K562 (cell line): Measurements from ENCODE around the gene VDAC1. TPM values are rescaled to one million over a fixed set of nuclear protein-coding genes. Genes with fewer than 3 reads are reported as not detected.

ENCODE experiments used
- CAMTA2 ChIP-seq: fragments of 250-450 bp; sonication (Bioruptor Pico); conservative IDR thresholded peaks from 2 replicates; pipeline ENCODE4 v1.5.1; 2022
- CBX3 ChIP-seq, 2 experiments: IDR thresholded peaks; 1 replicate in 1 of 2; 2 replicates in 1 of 2; pipeline ENCODE4 v1.6.1; 2012; ENCODE audit warnings: inconsistent platforms in 2 of 2, low read length in 2 of 2, borderline replicate concordance in 1 of 2, control low read depth in 1 of 2
- CCAR2 ChIP-seq: fragments of 200-400 bp; formaldehyde crosslinking; IDR thresholded peaks from 2 replicates; pipeline ENCODE4 v1.6.1; 2017; ENCODE audit warnings: mild to moderate bottlenecking, low read depth, low read length
- CHAMP1 ChIP-seq: fragments of 450-650 bp; IDR thresholded peaks from 2 replicates; pipeline ENCODE4 v1.6.1; 2016; ENCODE audit warnings: mild to moderate bottlenecking
- CTCF ChIP-seq, 3 experiments: IDR thresholded peaks in 2 of 3; conservative IDR thresholded peaks in 1 of 3; 2 replicates each; pipeline ENCODE4 v1.5.1; 2011 to 2012; ENCODE audit warnings: low read length in 3 of 3, mild to moderate bottlenecking in 3 of 3, control low read depth in 2 of 3, improper control_type of control experiment in 1 of 3, inconsistent platforms in 1 of 3, low read depth in 1 of 3, mixed read lengths in 1 of 3, moderate library complexity in 1 of 3; ENCODE audit not compliant: insufficient read depth in 2 of 3
- FOXM1 ChIP-seq, 2 experiments: fragments of 450-650 bp in 1 of 2; sonication (generic) in 1 of 2; formaldehyde crosslinking in 1 of 2; IDR thresholded peaks; 2 replicates each; pipeline versions ENCODE4 v1.6.1 to v1.9.0; 2017 to 2022; ENCODE audit warnings: low read depth in 2 of 2, mild to moderate bottlenecking in 2 of 2, missing genetic modification reagents in 1 of 2, moderate library complexity in 1 of 2
- GABPB2 ChIP-seq: fragments of 250-450 bp; sonication (Bioruptor Pico); conservative IDR thresholded peaks from 2 replicates; pipeline ENCODE4 v1.5.1; 2021; ENCODE audit warnings: mild to moderate bottlenecking
- GATA2 ChIP-seq: sonication (generic); formaldehyde crosslinking; IDR thresholded peaks from 2 replicates; pipeline ENCODE4 v1.4.0; 2020; ENCODE audit warnings: mild to moderate bottlenecking, missing genetic modification reagents
- GTF2A2 ChIP-seq: IDR thresholded peaks from 2 replicates; pipeline ENCODE4 v1.6.1; 2016; ENCODE audit warnings: mild to moderate bottlenecking, missing genetic modification characterization, missing compliant biosample characterization
- HES1 ChIP-seq: fragments of 450-650 bp; IDR thresholded peaks from 2 replicates; pipeline ENCODE4 v1.6.1; 2016; ENCODE audit warnings: low read depth, mild to moderate bottlenecking, moderate library complexity
- LARP7 ChIP-seq: fragments of 450-650 bp; IDR thresholded peaks from 2 replicates; pipeline ENCODE4 v1.6.1; 2016
- MBD2 ChIP-seq: sonication (generic); IDR thresholded peaks from 2 replicates; pipeline ENCODE4 v1.6.1; 2016; ENCODE audit warnings: low read depth, borderline replicate concordance
- MTA3 ChIP-seq: fragments of 450-650 bp; formaldehyde crosslinking; IDR thresholded peaks from 2 replicates; pipeline ENCODE4 v1.6.1; 2017; ENCODE audit warnings: mild to moderate bottlenecking, borderline replicate concordance
- OTX1 ChIP-seq: fragments of 450-650 bp; formaldehyde crosslinking; IDR thresholded peaks from 2 replicates; pipeline ENCODE4 v1.4.0; 2022; ENCODE audit warnings: mild to moderate bottlenecking
- RCOR1 ChIP-seq, 2 experiments: IDR thresholded peaks; 2 replicates each; pipeline ENCODE4 v1.6.1; 2012; ENCODE audit warnings: low read depth in 2 of 2, low read length in 2 of 2, borderline replicate concordance in 1 of 2, improper control_type of control experiment in 1 of 2
- RFX7 ChIP-seq: fragments of 250-450 bp; sonication (Bioruptor Pico); IDR thresholded peaks from 2 replicates; pipeline ENCODE4 v1.5.1; 2021; ENCODE audit warnings: mild to moderate bottlenecking
- SREBF2 ChIP-seq: sonication (generic); formaldehyde crosslinking; IDR thresholded peaks from 2 replicates; pipeline ENCODE4 v1.4.0; 2020; ENCODE audit warnings: mild to moderate bottlenecking, missing genetic modification reagents
- TOE1 ChIP-seq, 2 experiments: fragments of 450-650 bp in 1 of 2; sonication (generic) in 1 of 2; formaldehyde crosslinking in 1 of 2; IDR thresholded peaks; 2 replicates each; pipeline versions ENCODE4 v1.7.1 to v1.8.0; 2016 to 2022; ENCODE audit warnings: borderline replicate concordance in 2 of 2, mild to moderate bottlenecking in 2 of 2, antibody characterized with exemption in 1 of 2, inconsistent platforms in 1 of 2, low read depth in 1 of 2, missing genetic modification reagents in 1 of 2, moderate library complexity in 1 of 2
- ZBTB26 ChIP-seq: fragments of 450-650 bp; formaldehyde crosslinking; IDR thresholded peaks from 2 replicates; pipeline ENCODE4 v1.4.0; 2022; ENCODE audit warnings: missing genetic modification characterization
- ZNF212 ChIP-seq: fragments of 450-650 bp; formaldehyde crosslinking; IDR thresholded peaks from 2 replicates; pipeline ENCODE4 v1.4.0; 2020; ENCODE audit warnings: mild to moderate bottlenecking
- ZNF589 ChIP-seq: fragments of 200-800 bp; sonication (Bioruptor generic); IDR thresholded peaks from 2 replicates; pipeline ENCODE4 v1.6.1; 2016; ENCODE audit warnings: low read depth, missing genetic modification characterization, missing compliant biosample characterization
- polyA plus RNA-seq, 8 experiments: library from polyadenylated mRNA; depleted of rRNA in 4 of 8; stranded (reverse) in 5 of 8; unstranded in 3 of 8; fragments of >200 nt; fragmentation: Nextera tagmentation in 2 of 8; fragmentation: Illumina TruSeq in 1 of 8; extraction: Ambion mirVana in 2 of 8; extraction: Trizol in 1 of 8; gene quantifications; 2 replicates each; pipeline versions ENCODE4 v1.2.1 to v1.2.3, GENCODE V29; 2011 to 2014; ENCODE audit warnings: inconsistent platforms in 1 of 8, missing spikeins in 1 of 8
- total RNA-seq, 7 experiments: library from RNA; depleted of rRNA in 6 of 7; stranded (reverse); fragments of >200 nt in 6 of 7; fragmentation: Illumina TruSeq in 2 of 7; extraction: Trizol in 2 of 7; gene quantifications; 2 replicates each; pipeline versions ENCODE4 v1.2.1 to v1.2.3, GENCODE V29; 2011 to 2021; ENCODE audit warnings: low replicate concordance in 1 of 7

The VDAC1 gene
- total and polyA plus RNA-seq, 9 of the 15 experiments (the other 6 are each of a cell fraction or from before 2014, with no cell fraction given) = 168 to 366 (median 293) TPM

- TF ChIP-seq CTCF (IDR thresholded peaks at IDR 0.05 in 2 of 3, conservative IDR thresholded peaks at IDR 0.05 in 1 of 3; ENCODE audit: insufficient read depth in 2 of 3, low read depth in 1 of 3, low read length in 3 of 3) (peak in 2 of 3 experiments; percentile 8 to 23; a peak in 2 of 6 replicates), GABPB2 (CRISPR knock-in tag) (no peak; the same call in 1 of the 2 replicates), CHAMP1 (no peak), FOXM1 (IDR thresholded peaks at IDR 0.05; ENCODE audit: low read depth) (no peak), FOXM1 (CRISPR knock-in tag; IDR thresholded peaks at IDR 0.05; ENCODE audit: low read depth) (no peak), SREBF2 (CRISPR knock-in tag) (no peak), RCOR1 (IDR thresholded peaks at IDR 0.05; ENCODE audit: borderline replicate concordance in 1 of 2, low read depth in 2 of 2, low read length in 2 of 2) (no peak), OTX1 (CRISPR knock-in tag) (no peak), CAMTA2 (no peak), CBX3 (IDR thresholded peaks at IDR 0.05; ENCODE audit: borderline replicate concordance in 1 of 2, low read length in 2 of 2) (no peak; a peak in 1 of 3 replicates), LARP7 (no peak), ZBTB26 (CRISPR knock-in tag) (no peak), TOE1 (IDR thresholded peaks at IDR 0.05; ENCODE audit: borderline replicate concordance) (0 out of 2 replicates have a peak, but pooled peaks have one; percentile 19), TOE1 (CRISPR knock-in tag; IDR thresholded peaks at IDR 0.05; ENCODE audit: borderline replicate concordance, low read depth) (no peak), MBD2 (peak; percentile 17; the same call in 1 of the 2 replicates), GATA2 (no peak), GTF2A2 (tag) (no peak), ZNF212 (CRISPR knock-in tag) (no peak), RFX7 (CRISPR knock-in tag) (no peak), HES1 (no peak), MTA3 (peak; percentile 40; the same call in 1 of the 2 replicates), CCAR2 (no peak), ZNF589 (CRISPR knock-in tag) (no peak)
These were observed at the start of gene VDAC1 (continued) for GRCh38 chr5:134004626-134005416.
